Mucosa of rectum (tissue), 2 donors: Measurements from ENCODE around the gene SPRYD7.
"Not testable (repeated sequence)": the region's sequence is repeated elsewhere in the genome, so short reads cannot be mapped to it uniquely, and the experiment has no call there.

Source experiments
- H3K27ac ChIP-seq, 2 donors: one replicate each; pipeline ENCODE4 v1.7.0; 2013; ENCODE audit warnings: inconsistent platforms in 2 of 2, low read depth in 2 of 2, low read length in 2 of 2
- H3K27me3 ChIP-seq, 2 donors: one replicate each; pipeline ENCODE4 v1.7.0; 2013; ENCODE audit warnings: low read length in 2 of 2; ENCODE audit not compliant: control insufficient read depth in 2 of 2, insufficient read depth in 2 of 2
- H3K36me3 ChIP-seq, 2 donors: one replicate each; pipeline ENCODE4 v1.7.0; 2013; ENCODE audit warnings: low read length in 2 of 2; ENCODE audit not compliant: control insufficient read depth in 2 of 2, insufficient read depth in 2 of 2
- H3K4me1 ChIP-seq, 2 donors: one replicate each; pipeline ENCODE4 v1.7.0; 2013; ENCODE audit warnings: low read length in 2 of 2, mild to moderate bottlenecking in 1 of 2; ENCODE audit not compliant: control insufficient read depth in 2 of 2, insufficient read depth in 2 of 2
- H3K4me3 ChIP-seq, 2 donors: one replicate each; pipeline ENCODE4 v1.7.0; 2013; ENCODE audit warnings: low read length in 2 of 2
- H3K9ac ChIP-seq, 2 donors: one replicate each; pipeline ENCODE4 v1.7.0; 2013; ENCODE audit warnings: low read length in 2 of 2, low read depth in 1 of 2, mild to moderate bottlenecking in 1 of 2
- H3K9me3 ChIP-seq, 2 donors: one replicate each; pipeline ENCODE4 v1.7.0; 2013; ENCODE audit warnings: low read length in 2 of 2; ENCODE audit not compliant: control insufficient read depth in 2 of 2
- donor health status: healthy.
- donor health status: Normal muscosa, but diverticular disease.

The SPRYD7 gene

DNA sequence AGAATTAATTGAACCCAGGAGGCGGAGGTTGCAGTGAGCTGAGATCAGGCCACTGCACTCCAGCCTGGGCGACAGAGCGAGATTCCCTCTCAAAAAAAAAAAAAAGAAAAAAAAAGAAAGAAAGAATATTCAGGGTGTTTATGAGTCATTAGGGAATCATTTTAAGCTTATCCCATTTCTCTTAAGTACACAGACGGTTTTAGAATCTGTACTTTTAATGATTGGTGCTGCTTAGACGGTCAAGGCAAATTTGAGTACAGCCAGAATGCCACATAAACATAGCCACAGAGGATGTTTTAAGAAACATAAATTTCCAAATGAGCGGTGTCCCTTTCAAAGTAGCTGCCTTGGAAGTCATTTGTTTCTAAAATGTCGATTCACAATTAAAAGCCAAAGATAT, 2.6 kb downstream of the SPRYD7 start:
- Histone ChIP-seq H3K27ac (no peak overlapping the region), H3K9me3 (no peaks in the 10 kb centered on the region), H3K9ac (no peak overlapping the region), H3K4me3 (no peak overlapping the region), H3K27me3 (no peaks in the 10 kb centered on the region), H3K36me3 (peaks cover 2% of the 10 kb centered on the region in 2 donors), H3K4me1 (peaks cover 11 to 17% of the 10 kb centered on the region in 2 donors)

GRCh38 chr13:49932868-49933267, 3.3 kb downstream of the SPRYD7 start:
- H3K27me3 ChIP-seq: no peaks in the 10 kb centered on the region
- H3K4me3 ChIP-seq: no peak overlapping the region
- no peak overlapping the region for H3K9ac ChIP-seq
- H3K4me1 ChIP-seq: peaks cover 7 to 12% of the 10 kb centered on the region in 2 donors
- no peaks in the 10 kb centered on the region for H3K9me3 ChIP-seq
- no peak overlapping the region for H3K27ac ChIP-seq
- H3K36me3 ChIP-seq: peaks cover 3 to 4% of the 10 kb centered on the region in 2 donors

- H3K9me3 ChIP-seq: no peaks in the 10 kb centered on the region
- H3K9ac ChIP-seq: no peak overlapping the region
- peaks cover 3 to 10% of the 10 kb centered on the region in 2 donors for H3K36me3 ChIP-seq
- no peaks in the 10 kb centered on the region for H3K27me3 ChIP-seq
- peaks cover 4 to 7% of the 10 kb centered on the region in 2 donors for H3K4me1 ChIP-seq
- H3K4me3 ChIP-seq: no peak overlapping the region
- no peak overlapping the region for H3K27ac ChIP-seq
These were observed 4.1 kb downstream of the SPRYD7 start for GRCh38 chr13:49932066-49932465.

DNA sequence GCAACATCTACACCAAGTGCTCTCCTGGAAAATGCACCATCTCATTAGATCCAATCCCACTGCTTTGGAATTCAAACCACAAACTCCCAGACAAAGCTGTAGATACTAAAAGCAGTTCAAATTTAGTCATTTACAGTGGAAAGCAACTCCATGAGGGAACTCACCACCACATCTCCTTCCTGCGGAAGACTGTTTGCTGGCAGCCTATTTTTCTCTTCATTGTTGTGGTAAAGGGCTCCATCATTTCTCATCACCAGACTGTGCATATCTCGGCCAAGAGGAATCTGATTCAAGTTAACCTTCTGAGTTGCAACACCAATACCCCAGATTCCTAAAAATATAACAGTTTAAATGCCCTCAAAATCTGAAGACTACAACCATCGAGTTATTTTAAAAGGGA, 8.4 kb downstream of the SPRYD7 start:
- no peak overlapping the region for H3K27ac ChIP-seq

GRCh38 chr13:49925881-49926418, 10.2 kb downstream of the SPRYD7 start:
- Histone ChIP-seq H3K4me3 (no peak overlapping the region), H3K9ac (no peak overlapping the region), H3K4me1 (no peaks in the 10 kb centered on the region), H3K27me3 (no peaks in the 10 kb centered on the region), H3K36me3 (peaks cover 13 to 23% of the 10 kb centered on the region in 2 donors), H3K9me3 (no peaks in the 10 kb centered on the region), H3K27ac (no peak overlapping the region)

More for the DNA sequence above, 8.4 kb downstream of the SPRYD7 start:
- Histone ChIP-seq H3K4me3 (no peak overlapping the region), H3K27me3 (no peaks in the 10 kb centered on the region), H3K9me3 (no peaks in the 10 kb centered on the region), H3K9ac (no peak overlapping the region), H3K36me3 (peaks cover 6 to 21% of the 10 kb centered on the region in 2 donors), H3K4me1 (no peaks in the 10 kb centered on the region)

- Histone ChIP-seq H3K4me3 (no peak overlapping the region), H3K36me3 (peaks cover 11 to 17% of the 10 kb centered on the region in 2 donors), H3K9me3 (no peaks in the 10 kb centered on the region), H3K27me3 (no peaks in the 10 kb centered on the region), H3K9ac (no peak overlapping the region), H3K27ac (no peak overlapping the region), H3K4me1 (no peaks in the 10 kb centered on the region)
These were observed 13.8 kb downstream of the SPRYD7 start for GRCh38 chr13:49922301-49922700.

DNA sequence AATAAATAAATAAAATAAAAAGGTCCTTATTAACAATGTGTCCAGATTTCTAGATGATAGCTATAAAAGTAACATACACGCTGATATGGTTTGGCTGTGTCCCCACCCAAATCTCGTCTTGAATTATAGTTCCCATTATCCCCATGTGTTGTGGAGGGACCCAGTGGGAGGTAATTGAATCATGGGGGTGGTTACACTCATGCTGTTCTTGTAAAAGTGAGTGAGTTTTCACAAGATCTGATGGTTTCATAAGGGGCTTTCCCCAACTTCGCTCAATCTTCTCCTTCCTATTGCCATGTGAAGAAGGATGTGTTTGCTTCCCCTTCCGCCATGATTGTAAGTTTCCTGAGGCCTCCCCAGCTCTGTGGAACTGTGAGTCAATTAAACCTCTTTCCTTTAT, 15.2 kb downstream of the SPRYD7 start:
- H3K4me3 ChIP-seq, H3K27me3 ChIP-seq, H3K9me3 ChIP-seq, H3K27ac ChIP-seq, H3K4me1 ChIP-seq, H3K9ac ChIP-seq: not testable (repeated sequence)
- H3K36me3 ChIP-seq: peaks cover 12 to 15% of the 10 kb centered on the region in 2 donors

- H3K4me1 ChIP-seq, H3K9me3 ChIP-seq, H3K27me3 ChIP-seq, H3K9ac ChIP-seq, H3K4me3 ChIP-seq, H3K27ac ChIP-seq: not testable (repeated sequence)
- peaks cover 9 to 29% of the 10 kb centered on the region in 2 donors for H3K36me3 ChIP-seq
These were observed 18.0 kb downstream of the SPRYD7 start for GRCh38 chr13:49918106-49918505.

GRCh38 chr13:49914947-49915346, 21.2 kb downstream of the SPRYD7 start:
- H3K27ac ChIP-seq: no peak overlapping the region
- no peak overlapping the region for H3K9ac ChIP-seq
- peaks cover 11 to 26% of the 10 kb centered on the region in 2 donors for H3K36me3 ChIP-seq

GRCh38 chr13:49908637-49909036, 27.5 kb downstream of the SPRYD7 start:
- no peaks in the 10 kb centered on the region for H3K9me3 ChIP-seq
- H3K4me3 ChIP-seq: no peak overlapping the region

More at GRCh38 chr13:49914947-49915346, 21.2 kb downstream of the SPRYD7 start:
- Histone ChIP-seq H3K9me3 (no peaks in the 10 kb centered on the region), H3K4me1 (no peaks in the 10 kb centered on the region), H3K27me3 (no peaks in the 10 kb centered on the region), H3K4me3 (no peak overlapping the region)

More at GRCh38 chr13:49908637-49909036, 27.5 kb downstream of the SPRYD7 start:
- H3K36me3 ChIP-seq: peaks cover 4 to 5% of the 10 kb centered on the region in 2 donors
- no peaks in the 10 kb centered on the region for H3K27me3 ChIP-seq
- no peak overlapping the region for H3K27ac ChIP-seq
- no peak overlapping the region for H3K9ac ChIP-seq
- H3K4me1 ChIP-seq: no peaks in the 10 kb centered on the region
